K562 (cell line): ENCODE results near the gene APBB2.

Experiments used
- EHMT2 ChIP-seq: fragments of 450-650 bp; IDR thresholded peaks from 2 replicates; pipeline ENCODE4 v1.6.1; 2018; ENCODE audit warnings: antibody characterized with exemption
- IRF1 ChIP-seq: sonication (generic); formaldehyde crosslinking; IDR thresholded peaks from 2 replicates; pipeline ENCODE4 v1.8.0; 2022; ENCODE audit warnings: missing genetic modification reagents, mild to moderate bottlenecking, borderline replicate concordance
- MCM2 ChIP-seq: fragments of 450-650 bp; IDR thresholded peaks from 2 replicates; pipeline ENCODE4 v1.6.1; 2017; ENCODE audit warnings: low read depth, mild to moderate bottlenecking
- POLR2AphosphoS2 ChIP-seq: IDR thresholded peaks from 2 replicates; pipeline ENCODE4 v1.6.1; 2012; ENCODE audit warnings: low read length, improper control_type of control experiment
- YY1 ChIP-seq, 3 experiments: IDR thresholded peaks; 2 replicates each; pipeline ENCODE4 v1.6.1; 2011; ENCODE audit warnings: low read length in 2 of 3, mild to moderate bottlenecking in 2 of 3, moderate library complexity in 2 of 3, borderline replicate concordance in 1 of 3, control low read depth in 1 of 3, low read depth in 1 of 3; ENCODE audit not compliant: insufficient read depth in 3 of 3, insufficient replicate concordance in 2 of 3, control insufficient read depth in 1 of 3, insufficient read length in 1 of 3; ENCODE audit errors: extremely low read depth in 1 of 3
- ZNF143 ChIP-seq: sonication (generic); formaldehyde crosslinking; IDR thresholded peaks from 2 replicates; pipeline ENCODE4 v1.9.0; 2022; ENCODE audit warnings: mild to moderate bottlenecking, missing genetic modification reagents
- ZNF449 ChIP-seq: fragments of 250-450 bp; sonication (Bioruptor Pico); IDR thresholded peaks from 2 replicates; pipeline ENCODE4 v1.8.0; 2022; ENCODE audit warnings: moderate library complexity, mild to moderate bottlenecking, inconsistent platforms
- ZNF512 ChIP-seq: IDR thresholded peaks from 2 replicates; pipeline ENCODE4 v1.6.1; 2016; ENCODE audit warnings: missing genetic modification characterization, missing compliant biosample characterization
- TF ChIP-seq, protein P1 (sequence below), 3 experiments: IDR thresholded peaks in 2 of 3; conservative IDR thresholded peaks in 1 of 3; 2 replicates each; pipeline ENCODE4 v1.5.1; 2011 to 2012; ENCODE audit warnings: low read length in 3 of 3, mild to moderate bottlenecking in 3 of 3, control low read depth in 2 of 3, improper control_type of control experiment in 1 of 3, inconsistent platforms in 1 of 3, low read depth in 1 of 3, mixed read lengths in 1 of 3, moderate library complexity in 1 of 3; ENCODE audit not compliant: insufficient read depth in 2 of 3
- TF ChIP-seq, protein P2 (sequence below): sonication (generic); formaldehyde crosslinking; IDR thresholded peaks from 2 replicates; pipeline ENCODE4 v1.8.0; 2022; ENCODE audit warnings: mild to moderate bottlenecking, missing genetic modification reagents, borderline replicate concordance
- TF ChIP-seq, protein P3 (sequence below): IDR thresholded peaks from 2 replicates; pipeline ENCODE4 v1.6.1; 2011; ENCODE audit not compliant: insufficient read length; ENCODE audit errors: extremely low read depth

- TF ChIP-seq EHMT2 (no peak), ZNF143 (no peak), MCM2 (no peak), ZNF449 (CRISPR knock-in tag) (no peak), IRF1 (CRISPR knock-in tag) (no peak), ZNF512 (tag) (no peak), POLR2AphosphoS2 (no peak), YY1 (IDR thresholded peaks at IDR 0.05; ENCODE audit: borderline replicate concordance in 1 of 3, control insufficient read depth in 1 of 3, extremely low read depth in 1 of 3, insufficient read depth in 3 of 3, insufficient read length in 1 of 3, insufficient replicate concordance in 2 of 3, low read depth in 1 of 3, low read length in 2 of 3) (no peak)
- TF ChIP-seq, protein P1, sequence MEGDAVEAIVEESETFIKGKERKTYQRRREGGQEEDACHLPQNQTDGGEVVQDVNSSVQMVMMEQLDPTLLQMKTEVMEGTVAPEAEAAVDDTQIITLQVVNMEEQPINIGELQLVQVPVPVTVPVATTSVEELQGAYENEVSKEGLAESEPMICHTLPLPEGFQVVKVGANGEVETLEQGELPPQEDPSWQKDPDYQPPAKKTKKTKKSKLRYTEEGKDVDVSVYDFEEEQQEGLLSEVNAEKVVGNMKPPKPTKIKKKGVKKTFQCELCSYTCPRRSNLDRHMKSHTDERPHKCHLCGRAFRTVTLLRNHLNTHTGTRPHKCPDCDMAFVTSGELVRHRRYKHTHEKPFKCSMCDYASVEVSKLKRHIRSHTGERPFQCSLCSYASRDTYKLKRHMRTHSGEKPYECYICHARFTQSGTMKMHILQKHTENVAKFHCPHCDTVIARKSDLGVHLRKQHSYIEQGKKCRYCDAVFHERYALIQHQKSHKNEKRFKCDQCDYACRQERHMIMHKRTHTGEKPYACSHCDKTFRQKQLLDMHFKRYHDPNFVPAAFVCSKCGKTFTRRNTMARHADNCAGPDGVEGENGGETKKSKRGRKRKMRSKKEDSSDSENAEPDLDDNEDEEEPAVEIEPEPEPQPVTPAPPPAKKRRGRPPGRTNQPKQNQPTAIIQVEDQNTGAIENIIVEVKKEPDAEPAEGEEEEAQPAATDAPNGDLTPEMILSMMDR (IDR thresholded peaks at IDR 0.05 in 2 of 3, conservative IDR thresholded peaks at IDR 0.05 in 1 of 3; ENCODE audit: insufficient read depth in 2 of 3, low read depth in 1 of 3, low read length in 3 of 3), result no peak
- TF ChIP-seq, protein P2, sequence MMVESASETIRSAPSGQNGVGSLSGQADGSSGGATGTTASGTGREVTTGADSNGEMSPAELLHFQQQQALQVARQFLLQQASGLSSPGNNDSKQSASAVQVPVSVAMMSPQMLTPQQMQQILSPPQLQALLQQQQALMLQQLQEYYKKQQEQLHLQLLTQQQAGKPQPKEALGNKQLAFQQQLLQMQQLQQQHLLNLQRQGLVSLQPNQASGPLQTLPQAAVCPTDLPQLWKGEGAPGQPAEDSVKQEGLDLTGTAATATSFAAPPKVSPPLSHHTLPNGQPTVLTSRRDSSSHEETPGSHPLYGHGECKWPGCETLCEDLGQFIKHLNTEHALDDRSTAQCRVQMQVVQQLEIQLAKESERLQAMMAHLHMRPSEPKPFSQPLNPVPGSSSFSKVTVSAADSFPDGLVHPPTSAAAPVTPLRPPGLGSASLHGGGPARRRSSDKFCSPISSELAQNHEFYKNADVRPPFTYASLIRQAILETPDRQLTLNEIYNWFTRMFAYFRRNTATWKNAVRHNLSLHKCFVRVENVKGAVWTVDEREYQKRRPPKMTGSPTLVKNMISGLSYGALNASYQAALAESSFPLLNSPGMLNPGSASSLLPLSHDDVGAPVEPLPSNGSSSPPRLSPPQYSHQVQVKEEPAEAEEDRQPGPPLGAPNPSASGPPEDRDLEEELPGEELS (CRISPR knock-in tag), result no peak
- TF ChIP-seq, protein P3, sequence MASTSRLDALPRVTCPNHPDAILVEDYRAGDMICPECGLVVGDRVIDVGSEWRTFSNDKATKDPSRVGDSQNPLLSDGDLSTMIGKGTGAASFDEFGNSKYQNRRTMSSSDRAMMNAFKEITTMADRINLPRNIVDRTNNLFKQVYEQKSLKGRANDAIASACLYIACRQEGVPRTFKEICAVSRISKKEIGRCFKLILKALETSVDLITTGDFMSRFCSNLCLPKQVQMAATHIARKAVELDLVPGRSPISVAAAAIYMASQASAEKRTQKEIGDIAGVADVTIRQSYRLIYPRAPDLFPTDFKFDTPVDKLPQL, result no peak
Measured at GRCh38 chr4:40931238-40931637, 283.1 kb downstream of the APBB2 start.
